ENCODE results near the gene BCAR1.

GRCh38 chr16:75225678-75226515, 25.5 kb downstream of the BCAR1 start:
- TF ChIP-seq CTCF (IDR thresholded peaks at IDR 0.05) (no peak), EP300 (IDR thresholded peaks at IDR 0.05) (no peak)
